ENCODE data around the gene ASPHD2.

DNA sequence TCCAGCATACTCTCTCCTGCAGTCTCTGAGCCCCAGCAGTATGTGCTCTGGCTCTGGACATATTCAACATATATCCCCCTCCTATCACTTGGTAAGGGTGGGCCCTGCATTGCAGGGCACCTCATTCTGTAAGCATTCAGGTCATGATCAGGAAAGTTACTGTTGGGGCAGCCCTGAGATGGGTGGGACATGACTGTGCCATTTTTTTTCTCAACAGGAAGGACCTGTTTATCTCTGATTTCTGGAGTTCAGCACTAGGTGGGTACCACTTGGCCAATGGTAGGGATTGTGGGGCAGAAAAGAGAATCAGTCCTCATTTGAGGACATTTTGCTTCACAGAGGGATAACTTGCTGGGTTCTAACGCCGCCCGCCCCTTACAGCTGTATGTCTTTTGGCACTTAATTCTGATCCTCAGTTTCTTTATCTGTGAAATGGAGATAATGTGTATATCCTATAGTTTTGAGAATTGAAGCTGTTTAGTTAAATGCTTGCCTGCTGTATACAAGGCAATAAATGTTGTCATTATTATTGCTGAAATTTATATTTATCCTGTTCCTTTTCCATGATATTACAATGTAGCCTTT lies 56.8 kb downstream of the ASPHD2 start:
- no peak for TF ChIP-seq TAF1 (CRISPR knock-in tag; IDR thresholded peaks at IDR 0.05)
- TF ChIP-seq, protein P1, sequence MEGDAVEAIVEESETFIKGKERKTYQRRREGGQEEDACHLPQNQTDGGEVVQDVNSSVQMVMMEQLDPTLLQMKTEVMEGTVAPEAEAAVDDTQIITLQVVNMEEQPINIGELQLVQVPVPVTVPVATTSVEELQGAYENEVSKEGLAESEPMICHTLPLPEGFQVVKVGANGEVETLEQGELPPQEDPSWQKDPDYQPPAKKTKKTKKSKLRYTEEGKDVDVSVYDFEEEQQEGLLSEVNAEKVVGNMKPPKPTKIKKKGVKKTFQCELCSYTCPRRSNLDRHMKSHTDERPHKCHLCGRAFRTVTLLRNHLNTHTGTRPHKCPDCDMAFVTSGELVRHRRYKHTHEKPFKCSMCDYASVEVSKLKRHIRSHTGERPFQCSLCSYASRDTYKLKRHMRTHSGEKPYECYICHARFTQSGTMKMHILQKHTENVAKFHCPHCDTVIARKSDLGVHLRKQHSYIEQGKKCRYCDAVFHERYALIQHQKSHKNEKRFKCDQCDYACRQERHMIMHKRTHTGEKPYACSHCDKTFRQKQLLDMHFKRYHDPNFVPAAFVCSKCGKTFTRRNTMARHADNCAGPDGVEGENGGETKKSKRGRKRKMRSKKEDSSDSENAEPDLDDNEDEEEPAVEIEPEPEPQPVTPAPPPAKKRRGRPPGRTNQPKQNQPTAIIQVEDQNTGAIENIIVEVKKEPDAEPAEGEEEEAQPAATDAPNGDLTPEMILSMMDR (CRISPR knock-in tag; IDR thresholded peaks at IDR 0.05), result no peak

Data from HepG2 (cell line).